NCI-H187 treated with DMSO at 0.1 percent for 48 hours (cell line): ENCODE results near the gene XPNPEP1.

Experiments used
- DNase-seq: peaks from one replicate; lab custom pipeline; 2025; lab: John Stamatoyannopoulos, UW

Gene XPNPEP1

GRCh38 chr10:109922976-109923921, at the start of gene XPNPEP1:
TSS of gene XPNPEP1 (minus strand) at chr10:109923511. CDS start at chr10:109923433, 78 bp downstream.
- DNase-seq: no peak

DNA sequence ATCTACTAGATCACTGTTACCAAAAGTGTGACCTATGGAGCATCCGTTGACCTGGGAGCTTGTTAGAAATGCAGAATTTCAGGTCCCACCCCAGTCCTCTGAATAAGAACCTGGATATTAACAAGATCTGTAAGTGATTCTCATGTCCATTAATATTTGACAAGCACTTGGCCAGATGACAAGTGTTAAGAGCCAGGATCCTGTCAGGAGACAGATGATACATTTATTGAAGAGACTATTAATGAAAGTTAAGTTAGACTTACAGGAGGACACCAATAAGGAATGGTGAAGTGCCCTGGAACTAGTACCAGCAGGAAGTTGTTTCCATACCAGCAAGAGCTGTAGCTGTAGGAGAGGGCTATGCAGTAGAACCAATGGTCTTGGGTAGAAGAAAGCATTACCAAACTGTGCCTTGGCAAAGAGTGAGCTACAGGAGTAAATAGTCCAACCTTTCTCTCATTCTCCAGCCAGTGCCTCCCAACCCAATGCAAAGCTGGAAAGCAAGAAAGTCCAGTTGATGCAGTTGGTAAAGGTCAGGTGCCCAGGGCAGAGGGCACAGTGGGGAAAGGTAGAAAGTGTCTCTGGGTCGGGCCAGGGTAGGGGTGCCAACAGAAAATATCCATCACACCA, 49.2 kb upstream of the XPNPEP1 start:
- DNase-seq: no peak

DNA sequence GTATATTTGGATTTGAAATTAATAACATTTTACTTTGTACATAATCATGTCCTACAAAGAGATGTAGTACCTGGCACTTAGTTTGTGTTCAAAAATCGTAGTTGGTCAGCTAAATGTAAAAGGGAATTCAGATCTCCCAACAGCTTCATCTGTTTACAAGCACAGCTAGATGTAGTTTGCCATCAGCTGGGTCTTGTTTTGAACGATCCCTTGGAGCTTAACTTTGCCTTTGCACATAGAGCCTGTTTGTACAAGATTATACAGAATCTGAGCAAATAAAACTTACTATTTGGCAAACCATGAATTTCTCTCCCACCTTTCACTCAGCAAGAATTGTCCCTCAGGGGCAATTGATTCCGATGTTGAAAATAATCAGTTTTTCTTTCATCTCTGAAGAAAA, 48.3 kb upstream of the XPNPEP1 start:
- no peak for DNase-seq

DNA sequence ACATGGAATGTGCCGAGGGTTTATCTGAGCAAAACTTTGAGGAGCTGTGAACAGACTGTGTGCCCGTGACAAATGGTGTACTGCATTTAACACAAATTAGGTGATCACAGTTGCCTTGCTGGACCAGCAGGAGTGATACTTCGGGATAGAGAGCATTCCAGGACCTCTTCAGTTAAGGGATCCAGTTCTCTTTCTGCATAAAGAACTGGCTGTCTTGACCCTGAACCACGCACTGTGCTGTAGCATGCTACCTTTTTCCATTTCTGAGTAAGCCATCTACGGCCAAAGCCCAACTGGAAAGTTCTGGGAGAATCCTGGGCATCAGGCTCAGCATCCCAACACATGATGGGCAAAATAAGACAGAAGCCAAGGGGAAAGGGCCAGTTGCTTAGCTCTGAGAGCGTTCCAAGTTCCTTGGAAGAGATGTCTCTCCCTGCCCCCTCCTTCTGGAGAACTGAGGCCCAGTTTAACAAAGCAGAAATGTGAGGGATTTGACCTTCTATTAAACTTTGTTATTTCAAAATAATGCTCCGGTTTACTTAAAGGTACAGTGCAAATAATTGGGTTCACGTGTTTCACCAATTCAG, 46.5 kb upstream of the XPNPEP1 start:
- no peak for DNase-seq

- DNase-seq: no peak
These were observed 45.8 kb upstream of the XPNPEP1 start for GRCh38 chr10:109968953-109969759.

GRCh38 chr10:109967739-109968088, 44.4 kb upstream of the XPNPEP1 start:
- no peak for DNase-seq

- no peak for DNase-seq
These were observed 43.8 kb upstream of the XPNPEP1 start for GRCh38 chr10:109966961-109967738.

GRCh38 chr10:109964318-109964717, 41.0 kb upstream of the XPNPEP1 start:
- no peak for DNase-seq

GRCh38 chr10:109963439-109963838, 40.1 kb upstream of the XPNPEP1 start:
- no peak for DNase-seq

DNA sequence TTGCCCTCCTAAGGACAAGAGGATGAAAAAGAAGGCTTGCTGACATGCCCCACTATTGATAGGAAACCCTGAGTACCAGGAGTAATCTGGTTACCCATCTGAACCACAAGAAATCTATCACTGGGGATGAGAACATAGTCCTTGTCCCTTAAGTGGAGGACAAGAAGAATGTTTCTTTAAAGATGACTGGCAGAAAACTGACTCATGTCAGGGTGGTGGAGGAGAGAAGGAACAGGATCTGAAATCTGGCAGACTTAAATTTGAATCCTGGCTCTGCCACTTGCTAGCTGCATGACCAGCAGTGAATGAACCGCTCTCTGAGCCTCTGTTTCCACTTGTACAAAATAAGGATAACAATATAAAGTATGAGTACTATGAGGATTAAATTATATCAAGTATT, 38.9 kb upstream of the XPNPEP1 start:
- no peak for DNase-seq

DNA sequence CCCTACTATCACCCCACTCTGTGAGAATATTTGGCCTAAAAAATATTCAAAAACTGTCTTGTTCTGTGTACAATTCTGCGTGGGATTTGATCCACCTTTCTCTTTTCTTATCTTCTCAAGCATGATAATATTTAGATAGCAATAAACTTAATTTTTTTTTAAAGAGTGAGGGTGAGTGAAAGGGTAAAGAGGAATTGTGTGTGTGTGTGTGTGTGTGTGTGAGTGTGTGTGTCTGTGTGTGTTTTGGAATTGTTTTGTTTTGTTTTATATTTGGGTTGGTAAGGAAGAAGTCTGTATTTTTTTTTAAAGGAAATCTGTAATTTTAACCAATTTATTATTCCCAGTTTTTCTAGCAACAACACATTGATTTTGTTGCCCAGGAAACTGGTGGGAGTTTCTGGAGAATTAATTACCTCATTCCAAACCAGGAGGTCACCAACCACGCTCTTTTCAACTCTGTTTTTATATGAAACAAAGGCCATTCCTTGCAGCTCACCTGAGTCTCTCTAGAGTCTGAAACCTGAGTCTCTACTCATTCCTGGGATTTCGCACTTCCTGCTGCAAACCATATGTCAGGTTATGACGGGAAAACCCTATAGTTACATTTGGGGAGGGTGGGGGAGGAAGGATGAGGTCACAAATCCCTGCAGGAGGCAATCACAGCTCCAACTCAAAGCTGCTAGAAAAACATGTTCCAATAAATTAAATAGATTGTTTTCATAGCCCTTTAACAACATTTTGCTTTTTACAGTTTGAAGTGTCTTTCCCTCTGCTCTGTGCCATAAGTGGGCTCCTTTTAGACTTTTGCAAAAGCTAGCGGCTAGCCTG, 38.1 kb upstream of the XPNPEP1 start:
- no peak for DNase-seq

GRCh38 chr10:109960682-109961081, 37.4 kb upstream of the XPNPEP1 start:
- DNase-seq: no peak

DNA sequence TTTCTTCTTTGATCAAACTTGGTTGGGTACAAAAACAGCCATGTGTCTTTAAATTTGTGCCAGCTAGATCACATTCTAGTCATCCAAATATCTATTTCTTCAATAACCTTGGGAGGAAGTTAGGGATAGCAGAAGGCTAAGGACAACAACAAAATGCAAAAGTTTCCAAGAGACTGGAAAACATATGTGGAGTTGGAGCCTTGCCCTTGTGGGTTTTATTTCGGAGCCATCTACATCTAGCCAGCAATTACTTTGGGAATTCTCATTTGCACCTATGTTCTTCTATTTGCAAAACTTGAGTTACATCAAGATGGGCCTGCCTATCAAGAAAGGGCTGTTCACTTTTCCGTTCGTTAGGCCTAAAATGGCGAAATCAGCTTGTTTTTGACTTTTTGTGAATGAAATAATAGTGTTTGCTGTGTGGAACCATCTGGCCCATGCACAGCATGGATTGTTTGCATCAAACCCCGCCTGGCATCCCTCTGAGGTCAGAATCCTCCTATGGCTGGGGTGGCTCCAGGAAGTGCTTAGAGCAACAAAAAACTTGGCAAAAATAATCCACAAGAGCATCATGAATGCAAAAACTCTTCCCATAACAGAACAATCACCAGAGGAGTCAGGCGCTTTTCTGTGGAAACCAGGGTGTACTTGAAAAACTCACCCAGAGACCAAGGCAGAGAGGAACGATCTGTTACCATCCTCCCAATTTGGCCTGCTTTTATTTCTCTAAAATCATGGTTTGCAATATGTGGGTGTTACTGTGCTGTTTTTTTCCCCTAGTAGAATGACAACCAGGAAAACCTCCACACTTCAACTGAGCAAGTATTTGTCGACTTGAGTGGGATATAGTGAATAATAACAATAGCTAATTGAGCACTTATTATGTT, 36.2 kb upstream of the XPNPEP1 start:
- no peak for DNase-seq

- DNase-seq: no peak
These were observed 34.7 kb upstream of the XPNPEP1 start for GRCh38 chr10:109958059-109958458.

DNA sequence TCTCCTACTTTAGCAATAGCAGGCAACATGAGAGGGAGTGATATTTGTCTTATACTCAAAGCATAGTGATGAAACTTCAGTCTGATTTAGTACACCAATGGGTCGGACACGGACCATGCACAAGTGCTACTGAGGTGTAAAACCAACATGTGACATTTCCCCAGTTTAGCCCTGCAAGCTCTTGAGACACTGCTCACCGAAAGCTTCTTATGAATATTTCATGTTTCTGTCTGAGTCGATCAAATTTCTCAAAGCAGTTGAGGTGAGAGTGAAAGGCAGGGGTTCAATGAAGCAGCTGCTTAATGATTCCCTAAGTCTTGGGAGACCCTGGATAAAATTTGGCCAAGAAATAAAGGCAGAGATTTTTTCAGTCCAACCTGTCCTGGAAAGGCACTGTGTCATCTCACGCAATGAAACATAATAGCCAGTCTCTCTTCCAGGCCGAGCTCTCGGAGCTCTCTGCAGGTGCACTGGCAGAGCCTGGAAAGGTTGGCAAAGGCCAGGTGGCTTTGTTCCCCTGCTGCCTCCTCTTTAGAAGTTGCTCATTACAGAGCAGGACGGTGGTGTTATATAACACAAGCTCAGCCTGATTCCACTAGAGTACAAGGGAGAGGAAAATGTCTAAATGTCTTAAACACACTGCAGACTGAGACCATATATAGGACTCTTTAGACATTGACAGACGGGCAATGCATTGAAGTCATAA, 33.9 kb upstream of the XPNPEP1 start:
- no peak for DNase-seq

GRCh38 chr10:109956454-109957091, 33.3 kb upstream of the XPNPEP1 start:
- no peak for DNase-seq

- DNase-seq: no peak
These were observed 30.5 kb upstream of the XPNPEP1 start for GRCh38 chr10:109953766-109954165.

DNA sequence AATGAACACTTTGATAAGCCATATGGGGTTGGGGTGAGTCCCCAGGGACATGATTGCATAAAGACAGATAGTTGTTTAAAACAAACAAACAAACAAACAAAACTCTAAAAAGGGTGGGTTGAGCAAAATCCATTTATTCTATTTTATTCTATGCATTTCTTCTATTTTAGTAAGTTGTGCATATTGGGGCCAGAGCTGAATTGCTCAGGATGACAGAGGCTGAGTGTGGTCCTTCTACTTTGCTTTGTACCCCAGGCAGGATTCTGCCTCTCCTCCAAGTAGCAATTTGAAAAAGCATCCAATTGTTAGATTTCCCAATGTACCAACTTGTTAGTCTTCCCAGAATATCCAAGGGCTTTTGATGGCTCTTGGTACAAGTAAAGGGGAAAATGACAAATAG, 29.2 kb upstream of the XPNPEP1 start:
- no peak for DNase-seq
